Gastrocnemius medialis (tissue), 4 donors: ENCODE results near the gene ZNF668. TPM values are rescaled to one million over a fixed set of nuclear protein-coding genes. Genes with fewer than 3 reads are reported as not detected.

Source experiments
- ATAC-seq, 2 donors: fragments of 150-250 bp; one replicate each; pipeline ENCODE4 v1.9.1; 2016
- DNase-seq, 2 donors: peaks; one replicate each; pipeline ENCODE4 v3.0.0-alpha.2; 2019
- H3K27ac ChIP-seq, 4 donors: fragments of 200-600 bp; sonication (generic); 1 replicate in 1 of 4; 2 replicates in 3 of 4; pipeline ENCODE4 v1.5.1; 2016 to 2018; ENCODE audit warnings: mild to moderate bottlenecking in 2 of 4, moderate library complexity in 1 of 4
- H3K27me3 ChIP-seq, 3 donors: fragments of 200-600 bp; sonication (generic) in 2 of 3; 1 replicate in 1 of 3; 2 replicates in 2 of 3; pipeline versions ENCODE4 v1.5.1 to v1.6.0; 2016 to 2019; ENCODE audit warnings: mild to moderate bottlenecking in 1 of 3, moderate library complexity in 1 of 3
- H3K36me3 ChIP-seq, 2 donors: fragments of 200-600 bp; sonication (generic) in 1 of 2; one replicate each; pipeline ENCODE4 v1.5.1; 2017 to 2018
- H3K4me1 ChIP-seq, 2 donors: fragments of 200-600 bp; sonication (generic) in 1 of 2; one replicate each; pipeline ENCODE4 v1.5.1; 2016 to 2017; ENCODE audit warnings: mild to moderate bottlenecking in 2 of 2
- H3K4me3 ChIP-seq, 4 donors: fragments of 200-600 bp; sonication (generic) in 3 of 4; 1 replicate in 1 of 4; 2 replicates in 3 of 4; pipeline ENCODE4 v1.5.1; 2016 to 2019; ENCODE audit warnings: mild to moderate bottlenecking in 2 of 4
- H3K9me3 ChIP-seq, 3 donors: fragments of 200-600 bp; sonication (generic) in 2 of 3; 1 replicate in 1 of 3; 2 replicates in 2 of 3; pipeline ENCODE4 v1.5.1; 2016 to 2019
- POLR2A ChIP-seq, 2 donors: fragments of 450-650 bp; IDR thresholded peaks; one replicate each; pipeline ENCODE4 v1.6.1; 2017; ENCODE audit warnings: antibody characterized with exemption in 2 of 2, mild to moderate bottlenecking in 2 of 2, moderate library complexity in 2 of 2
- in situ Hi-C, 4 donors: fragments of 200-750 bp; cut with MboI; loops; one replicate each; pipeline versions ENCODE4 v1.15.0 to v1.8.0; 2017; ENCODE audit warnings: low sequenced_read_pairs in 4 of 4
- intact Hi-C: fragments of 100-400 bp; cut with DNase I; formaldehyde crosslinking; loops from one replicate; pipeline ENCODE4 v1.15.1; 2023; ENCODE audit warnings: low total_unique reads
- total RNA-seq, 4 donors: library from RNA; depleted of rRNA; stranded (reverse); fragments of >200 nt; gene quantifications; one replicate each; pipeline versions ENCODE4 v1.1.0 to v1.2.3, GENCODE V29; 2016
- TF ChIP-seq, protein P1 (sequence below), 5 experiments: fragments of 450-650 bp in 3 of 5; fragments of 200-600 bp in 2 of 5; sonication (generic) in 2 of 5; IDR thresholded peaks in 4 of 5; conservative IDR thresholded peaks in 1 of 5; 1 replicate in 4 of 5; 2 replicates in 1 of 5; pipeline ENCODE4 v1.5.1; 2016 to 2019; ENCODE audit warnings: antibody characterized with exemption in 5 of 5, mild to moderate bottlenecking in 3 of 5, moderate library complexity in 3 of 5

ZNF668 gene
- total RNA-seq, 4 donors from 2014 or later: 6.6 to 16.0 (median 11.0) TPM

GRCh38 chr16:31025339-31025738 is 48.7 kb downstream of the ZNF668 start:
- intact Hi-C loops: no loop called here
- TF ChIP-seq, protein P1, sequence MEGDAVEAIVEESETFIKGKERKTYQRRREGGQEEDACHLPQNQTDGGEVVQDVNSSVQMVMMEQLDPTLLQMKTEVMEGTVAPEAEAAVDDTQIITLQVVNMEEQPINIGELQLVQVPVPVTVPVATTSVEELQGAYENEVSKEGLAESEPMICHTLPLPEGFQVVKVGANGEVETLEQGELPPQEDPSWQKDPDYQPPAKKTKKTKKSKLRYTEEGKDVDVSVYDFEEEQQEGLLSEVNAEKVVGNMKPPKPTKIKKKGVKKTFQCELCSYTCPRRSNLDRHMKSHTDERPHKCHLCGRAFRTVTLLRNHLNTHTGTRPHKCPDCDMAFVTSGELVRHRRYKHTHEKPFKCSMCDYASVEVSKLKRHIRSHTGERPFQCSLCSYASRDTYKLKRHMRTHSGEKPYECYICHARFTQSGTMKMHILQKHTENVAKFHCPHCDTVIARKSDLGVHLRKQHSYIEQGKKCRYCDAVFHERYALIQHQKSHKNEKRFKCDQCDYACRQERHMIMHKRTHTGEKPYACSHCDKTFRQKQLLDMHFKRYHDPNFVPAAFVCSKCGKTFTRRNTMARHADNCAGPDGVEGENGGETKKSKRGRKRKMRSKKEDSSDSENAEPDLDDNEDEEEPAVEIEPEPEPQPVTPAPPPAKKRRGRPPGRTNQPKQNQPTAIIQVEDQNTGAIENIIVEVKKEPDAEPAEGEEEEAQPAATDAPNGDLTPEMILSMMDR (IDR thresholded peaks at IDR 0.05 in 4 of 5, conservative IDR thresholded peaks at IDR 0.05 in 1 of 5): no peak
- no peak for TF ChIP-seq POLR2A (IDR thresholded peaks at IDR 0.05)
- no peak for ATAC-seq

GRCh38 chr16:31023627-31024226 is 50.3 kb downstream of the ZNF668 start:
- no peak overlapping the region for H3K4me3 ChIP-seq
- H3K27ac ChIP-seq: no peak overlapping the region
- ATAC-seq: no peak
- peaks cover 5 to 12% of the 10 kb centered on the region in 2 donors for H3K4me1 ChIP-seq
- in situ Hi-C loops (loop anchor here in 2 of 4 donors (25.0 kb wide), 2 partner anchors 139 to 839 kb away; partner anchors contain the start of genes PRSS36 (in 1 of the 2) and ZNF267 (in 1 of the 2)), intact Hi-C loops (no loop called here)
- no peak for DNase-seq
- no peaks in the 10 kb centered on the region for H3K36me3 ChIP-seq
- no peaks in the 10 kb centered on the region for H3K9me3 ChIP-seq
- no peak for TF ChIP-seq POLR2A (IDR thresholded peaks at IDR 0.05)
- TF ChIP-seq, protein P1 (IDR thresholded peaks at IDR 0.05 in 4 of 5, conservative IDR thresholded peaks at IDR 0.05 in 1 of 5): no peak
- no peaks in the 10 kb centered on the region for H3K27me3 ChIP-seq

More at GRCh38 chr16:31025339-31025738, 48.7 kb downstream of the ZNF668 start:
- H3K4me1 ChIP-seq: peaks cover 5 to 12% of the 10 kb centered on the region in 2 donors
- H3K27ac ChIP-seq: no peak overlapping the region
- H3K9me3 ChIP-seq: no peaks in the 10 kb centered on the region
- no peak overlapping the region for H3K4me3 ChIP-seq
- H3K36me3 ChIP-seq: no peaks in the 10 kb centered on the region
- H3K27me3 ChIP-seq: no peaks in the 10 kb centered on the region
- DNase-seq: no peak
- in situ Hi-C loops: no loop called here

DNA sequence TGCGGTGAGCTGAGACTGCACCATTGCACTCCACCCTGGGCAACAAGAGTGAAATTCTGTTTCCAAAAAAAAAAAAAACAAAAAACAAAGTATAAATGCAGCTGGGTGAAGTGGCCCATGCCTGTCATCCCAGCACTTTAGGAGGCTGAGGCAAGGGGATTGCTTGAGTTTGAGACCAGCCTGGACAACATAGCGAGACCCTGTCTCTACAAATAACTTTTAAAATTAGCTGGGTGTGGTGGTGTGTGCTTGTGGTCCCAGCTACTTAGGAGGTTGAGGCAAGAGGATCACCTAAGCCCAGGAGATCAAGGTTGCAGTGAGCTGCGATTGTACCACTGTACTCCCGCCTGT is 50.8 kb downstream of the ZNF668 start:
- no peak for TF ChIP-seq POLR2A (IDR thresholded peaks at IDR 0.05)
- TF ChIP-seq, protein P1 (IDR thresholded peaks at IDR 0.05 in 4 of 5, conservative IDR thresholded peaks at IDR 0.05 in 1 of 5): no peak
- H3K27me3 ChIP-seq: no peaks in the 10 kb centered on the region
- no peak overlapping the region for H3K4me3 ChIP-seq
- no peaks in the 10 kb centered on the region for H3K9me3 ChIP-seq
- DNase-seq (no peak), ATAC-seq (no peak)
- peak overlapping the region in 3 of 4 donors; percentile 67 to 73 (median 69) for H3K27ac ChIP-seq
- peaks cover 5 to 12% of the 10 kb centered on the region in 2 donors for H3K4me1 ChIP-seq
- in situ Hi-C loops (loop anchor here in 2 of 4 donors (25.0 kb wide), 2 partner anchors 139 to 839 kb away; partner anchors contain the start of genes PRSS36 (in 1 of the 2) and ZNF267 (in 1 of the 2)), intact Hi-C loops (no loop called here)
- H3K36me3 ChIP-seq: no peaks in the 10 kb centered on the region

GRCh38 chr16:31022544-31023251 is 51.3 kb downstream of the ZNF668 start:
- peak overlapping the region in 3 of 4 donors; percentile 67 to 73 (median 69) for H3K27ac ChIP-seq
- no peak overlapping the region for H3K4me3 ChIP-seq
- H3K27me3 ChIP-seq: no peaks in the 10 kb centered on the region
- no peak for TF ChIP-seq POLR2A (IDR thresholded peaks at IDR 0.05)
- TF ChIP-seq, protein P1 (IDR thresholded peaks at IDR 0.05 in 4 of 5, conservative IDR thresholded peaks at IDR 0.05 in 1 of 5): no peak
- no peaks in the 10 kb centered on the region for H3K9me3 ChIP-seq
- in situ Hi-C loops (loop anchor here in 2 of 4 donors (25.0 kb wide), 2 partner anchors 140 to 840 kb away; partner anchors contain the start of genes PRSS36 (in 1 of the 2) and ZNF267 (in 1 of the 2)), intact Hi-C loops (no loop called here)
- peaks cover 5 to 12% of the 10 kb centered on the region in 2 donors for H3K4me1 ChIP-seq
- DNase-seq (peak; percentile 41 to 80), ATAC-seq (peak; percentile 94 to 99)
- no peaks in the 10 kb centered on the region for H3K36me3 ChIP-seq
